GM18508 (cell line): ENCODE measurements around the gene NFATC1.

Experiments used
- ATAC-seq: cut with Tn5 transposase; IDR thresholded peaks from one replicate; pipeline ENCODE4 v1.9.1; 2021; ENCODE audit warnings: moderate number of reproducible peaks; ENCODE audit not compliant: insufficient read depth, unreplicated experiment

The NFATC1 gene

DNA sequence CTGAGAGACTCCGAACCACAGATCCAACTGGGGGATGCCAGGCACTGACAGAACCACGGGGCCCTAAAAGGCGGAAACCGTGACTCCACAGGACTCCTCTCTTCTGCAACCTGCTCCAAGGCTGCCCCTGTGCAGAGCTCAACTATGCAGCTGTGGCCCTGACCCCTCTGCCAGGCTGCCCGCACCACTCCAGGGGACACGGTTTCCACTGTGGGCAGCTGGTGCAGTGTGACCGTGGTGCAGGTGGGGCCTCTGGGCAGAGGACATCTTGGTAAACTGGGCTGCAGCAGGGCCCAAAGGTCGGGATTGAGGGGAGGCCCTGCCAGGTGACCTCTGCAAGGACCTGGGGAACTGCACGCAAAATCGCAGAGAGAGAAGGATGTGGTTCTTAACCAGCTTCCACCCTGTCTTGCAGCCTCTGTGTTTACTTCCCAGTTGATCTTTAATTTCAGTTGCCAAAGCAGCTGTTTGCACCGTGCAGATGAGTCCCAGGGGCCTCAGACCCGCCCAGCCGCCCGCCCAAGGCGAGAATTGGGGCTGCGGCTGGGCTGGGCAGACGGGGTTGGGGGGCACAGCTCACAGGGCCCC is 179.3 kb downstream of the NFATC1 start:
- no peak for ATAC-seq

DNA sequence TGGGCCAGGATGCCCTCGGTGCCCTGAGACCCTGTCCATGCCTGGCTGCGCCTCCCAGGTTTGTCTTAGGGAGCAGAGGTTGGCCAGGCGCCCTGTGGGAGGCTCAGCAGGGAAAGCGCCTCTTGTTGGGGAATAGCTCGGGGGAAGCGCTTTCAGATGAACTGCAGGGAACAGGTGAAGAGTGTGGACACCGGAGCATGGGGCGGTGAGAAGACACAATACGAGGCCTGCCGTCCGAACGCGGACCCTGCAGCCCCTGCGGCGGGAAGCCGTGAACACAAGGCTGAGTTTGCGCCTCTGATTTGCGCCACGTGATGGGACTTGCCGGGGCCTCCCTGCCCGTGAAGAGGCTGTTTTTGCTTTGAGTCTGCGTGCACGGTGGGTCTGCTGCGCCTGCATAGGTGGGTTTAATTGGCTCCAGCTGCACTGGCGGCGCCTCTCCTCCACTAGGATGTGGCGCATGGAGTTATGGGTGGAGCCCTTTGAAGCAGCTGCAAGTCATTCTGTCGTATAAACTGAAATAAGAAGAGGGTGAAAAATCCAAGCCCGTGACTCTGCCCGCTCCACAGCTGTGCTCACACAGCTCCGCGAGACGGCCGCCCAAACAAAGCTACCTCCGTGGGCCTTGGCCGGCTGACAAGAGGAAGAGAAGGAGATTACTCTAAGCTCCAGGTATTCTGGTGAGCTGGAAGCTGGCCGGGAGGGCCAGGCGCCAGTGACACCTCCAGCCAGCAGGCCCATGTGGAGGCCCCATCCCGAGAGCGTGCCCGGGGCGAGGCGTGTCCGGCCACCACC is 180.4 kb downstream of the NFATC1 start:
- no peak for ATAC-seq

DNA sequence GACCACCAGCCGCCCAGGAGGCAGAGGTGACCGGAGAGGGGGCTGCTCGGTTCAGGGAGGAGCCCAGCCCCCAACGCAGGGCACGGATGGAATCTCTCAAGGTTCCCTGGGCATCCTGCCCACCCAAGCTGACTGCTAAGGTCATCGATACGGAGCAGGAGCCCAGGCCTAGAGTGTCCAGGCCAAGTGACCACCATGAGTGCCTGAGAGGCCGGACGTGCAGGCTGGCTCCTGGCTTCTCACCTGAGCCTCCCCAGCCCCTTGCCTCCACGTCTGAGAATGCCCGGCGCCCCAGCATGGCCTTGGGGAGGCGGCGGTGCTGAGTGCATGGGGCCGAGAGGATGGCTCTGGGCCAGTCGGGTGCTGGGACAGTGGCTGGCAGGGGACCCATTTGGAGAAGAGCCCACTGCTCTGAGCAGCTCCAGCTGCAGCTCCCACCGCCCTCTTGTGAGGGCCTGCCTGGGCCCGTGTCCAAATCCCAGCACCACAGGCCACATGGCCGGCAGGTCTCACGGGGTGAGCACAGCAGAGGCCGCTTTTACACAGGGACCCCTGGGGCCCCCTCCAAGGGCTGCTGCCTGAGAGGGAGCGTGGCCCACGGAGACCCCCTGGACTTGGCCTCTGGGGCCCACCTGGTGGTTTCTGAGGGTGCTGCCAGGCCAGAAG is 181.1 kb downstream of the NFATC1 start:
- ATAC-seq, result no peak

DNA sequence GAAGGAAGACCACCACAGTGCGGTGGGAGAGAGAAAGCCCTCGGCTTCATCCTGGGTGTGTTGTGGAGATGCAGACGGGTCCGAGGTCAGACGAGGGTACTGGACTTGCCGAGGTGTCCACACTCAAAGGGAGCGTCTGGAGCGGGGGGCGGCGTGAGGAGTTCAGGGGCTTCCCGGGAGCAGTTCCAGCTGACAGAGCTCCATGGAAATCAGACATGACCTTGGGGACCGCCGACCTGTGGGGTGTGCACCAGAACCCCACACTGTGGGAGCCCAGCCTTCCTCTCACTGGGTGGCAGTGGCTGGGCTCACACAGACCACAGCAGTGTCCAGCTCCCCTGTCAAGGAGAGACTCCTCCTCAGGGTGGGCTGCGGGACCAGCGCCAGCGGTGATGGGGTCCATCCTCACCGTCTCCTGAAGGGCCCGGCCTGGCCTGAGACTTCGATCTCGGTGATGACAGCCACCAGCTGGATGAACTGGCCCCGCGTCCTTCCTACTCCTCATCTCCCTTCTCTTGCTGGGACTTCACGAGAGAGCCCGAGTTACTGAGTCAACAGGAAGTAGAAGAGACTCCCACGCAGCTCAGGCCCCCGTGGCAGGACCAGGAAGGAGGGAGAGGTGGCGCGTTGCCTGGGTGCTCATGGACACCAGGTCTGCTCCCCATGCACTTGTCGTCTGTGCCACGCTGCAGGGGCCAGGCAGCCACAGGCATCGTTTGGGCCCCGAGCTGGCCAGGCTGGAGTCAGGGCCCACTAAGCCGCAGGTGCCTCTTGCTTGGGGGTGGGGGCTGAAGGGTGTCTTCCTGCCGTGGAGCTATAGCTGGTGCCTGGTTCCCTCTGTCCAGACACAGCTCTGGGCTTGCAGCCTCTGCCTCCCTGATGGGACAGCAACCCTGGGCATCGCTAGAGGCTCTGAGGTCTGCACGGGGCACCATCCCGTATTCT is 182.0 kb downstream of the NFATC1 start:
- ATAC-seq, result no peak

DNA sequence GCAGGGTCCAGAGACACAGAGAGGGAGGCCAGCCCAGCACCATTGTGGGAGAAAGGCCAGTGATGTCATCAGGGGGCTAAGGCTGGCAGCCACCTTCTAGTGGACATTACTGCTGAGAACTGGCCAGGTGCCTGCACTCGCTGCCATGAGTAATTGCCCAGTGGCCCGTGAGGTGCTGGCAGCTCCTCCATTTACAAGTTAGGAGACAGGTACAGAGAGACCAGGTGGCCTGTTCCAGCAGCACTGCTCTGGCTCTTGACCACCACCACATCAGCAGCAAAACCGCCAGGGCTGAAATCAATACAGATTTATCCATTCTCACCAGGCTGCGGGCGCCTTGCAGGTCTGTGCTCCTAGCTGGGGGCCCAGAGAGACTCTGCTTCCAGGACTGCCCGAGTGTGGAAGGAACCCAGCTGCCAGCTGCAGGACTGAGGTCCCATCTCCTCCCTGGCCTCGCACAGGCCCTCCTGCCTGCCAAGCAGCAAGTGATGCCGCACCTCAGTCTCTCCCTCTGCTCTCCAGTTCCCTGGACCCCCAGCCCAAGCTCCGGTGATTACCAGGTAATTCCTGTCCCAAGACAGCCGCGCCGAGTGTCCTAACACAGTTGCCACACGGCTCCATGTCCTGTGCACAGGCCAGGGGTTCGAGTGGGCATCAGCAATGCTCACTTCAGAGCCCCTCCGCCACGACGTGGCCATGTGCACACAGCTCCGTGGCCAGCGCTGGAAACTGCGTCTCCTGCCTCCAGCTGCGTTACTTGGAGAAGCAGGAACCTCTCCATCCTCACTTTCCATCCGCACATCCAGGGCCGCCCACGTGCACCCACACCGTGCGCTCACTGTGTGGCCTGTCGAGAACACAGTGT is 182.9 kb downstream of the NFATC1 start:
- no peak for ATAC-seq
